Measurements from ENCODE around the gene INHBA. TPM values are rescaled to one million over a fixed set of nuclear protein-coding genes. Genes with fewer than 3 reads are reported as not detected.
A peak's percentile ranks its signal among the peaks of the same experiment; 100 is the strongest.

The INHBA gene
- polyA plus RNA-seq, 1 donor from 2014 or later, result 0.19 TPM

GRCh38 chr7:41706228-41706930, 3.5 kb upstream of the INHBA start:
- H3K4me2 ChIP-seq (ENCODE audit: low read length), result no peak overlapping the region
- TF ChIP-seq SMC3 (conservative IDR thresholded peaks at IDR 0.05; ENCODE audit: poor library complexity), result no peak
- no peak overlapping the region for H3K9ac ChIP-seq (ENCODE audit: low read length)
- peaks cover 13% of the 10 kb centered on the region for H3K27me3 ChIP-seq (ENCODE audit: insufficient read depth, low read depth, low read length)
- no peaks in the 10 kb centered on the region for H3K9me2 ChIP-seq (ENCODE audit: insufficient read depth, low read length)
- H3K36me3 ChIP-seq (ENCODE audit: insufficient read depth, low read length), result no peaks in the 10 kb centered on the region
- no peaks in the 10 kb centered on the region for H3F3A ChIP-seq (ENCODE audit: insufficient read depth, low read length, poor library complexity, severe bottlenecking)
- no peak overlapping the region for H3K27ac ChIP-seq (ENCODE audit: low read length)
- H3K9me3 ChIP-seq (ENCODE audit: low read length), result no peaks in the 10 kb centered on the region
- H3K79me2 ChIP-seq (replicated peaks; ENCODE audit: insufficient read depth, low read length), result no peaks in the 10 kb centered on the region
- peak overlapping the region; percentile 65 for H3K4me3 ChIP-seq (ENCODE audit: low read length)
- no peaks in the 10 kb centered on the region for H4K20me1 ChIP-seq (ENCODE audit: insufficient read depth)
- no peak overlapping the region for H2AFZ ChIP-seq (ENCODE audit: low read depth, low read length)

- Histone ChIP-seq H4K20me1 (ENCODE audit: insufficient read depth) (no peaks in the 10 kb centered on the region), H3K9me2 (ENCODE audit: insufficient read depth, low read length) (no peaks in the 10 kb centered on the region), H3K9me3 (ENCODE audit: low read length) (no peaks in the 10 kb centered on the region), H3K27me3 (ENCODE audit: insufficient read depth, low read depth, low read length) (peaks cover 24% of the 10 kb centered on the region), H3K4me3 (ENCODE audit: low read length) (peak overlapping the region; percentile 65), H3K36me3 (ENCODE audit: insufficient read depth, low read length) (no peaks in the 10 kb centered on the region), H2AFZ (ENCODE audit: low read depth, low read length) (peak overlapping the region; percentile 0), H3K4me2 (ENCODE audit: low read length) (peak overlapping the region; percentile 55), H3K27ac (ENCODE audit: low read length) (no peak overlapping the region), H3F3A (ENCODE audit: insufficient read depth, low read length, poor library complexity, severe bottlenecking) (no peaks in the 10 kb centered on the region), H3K79me2 (replicated peaks; ENCODE audit: insufficient read depth, low read length) (no peaks in the 10 kb centered on the region), H3K9ac (ENCODE audit: low read length) (peak overlapping the region; percentile 47)
- TF ChIP-seq REST (IDR thresholded peaks at IDR 0.05; ENCODE audit: borderline replicate concordance), result no peak
- TF ChIP-seq CTCF (IDR thresholded peaks at IDR 0.05; ENCODE audit: poor library complexity, severe bottlenecking), result peak; percentile 88
- TF ChIP-seq MXI1 (conservative IDR thresholded peaks at IDR 0.05; ENCODE audit: poor library complexity, severe bottlenecking), result peak; percentile 15
- TF ChIP-seq SMC3 (conservative IDR thresholded peaks at IDR 0.05; ENCODE audit: poor library complexity), result peak; percentile 88
- peak; percentile 50 for TF ChIP-seq TAF1 (IDR thresholded peaks at IDR 0.05; ENCODE audit: low read depth)
- peak; percentile 92 for TF ChIP-seq RAD21 (conservative IDR thresholded peaks at IDR 0.05)
- TF ChIP-seq EZH2 (IDR thresholded peaks at IDR 0.05; ENCODE audit: borderline replicate concordance, insufficient read depth, low read length, poor library complexity, severe bottlenecking), result no peak
Measured at GRCh38 chr7:41705109-41705901, 2.4 kb upstream of the INHBA start.

Data from neural cell (in vitro differentiated cells).